Endothelial cell of umbilical vein (primary cell): ENCODE results near the gene CRY2.

Experiments
- CTCF ChIP-seq, 2 donors: IDR thresholded peaks; 1 replicate in 1 of 2; 2 replicates in 1 of 2; pipeline ENCODE4 v1.5.1; 2011; ENCODE audit warnings: low read length in 2 of 2, mild to moderate bottlenecking in 2 of 2, moderate library complexity in 2 of 2, control low read depth in 1 of 2, inconsistent platforms in 1 of 2, low read depth in 1 of 2; ENCODE audit not compliant: insufficient read depth in 1 of 2; ENCODE audit errors: extremely low read depth in 1 of 2
- EZH2 ChIP-seq: IDR thresholded peaks from 2 replicates; pipeline ENCODE4 v1.6.1; 2012; ENCODE audit warnings: borderline replicate concordance, low read depth, mild to moderate bottlenecking, moderate library complexity, low read length, inconsistent platforms; ENCODE audit not compliant: severe bottlenecking
- JUN ChIP-seq: IDR thresholded peaks from 2 replicates; pipeline ENCODE4 v1.6.1; 2011; ENCODE audit warnings: borderline replicate concordance, low read depth; ENCODE audit not compliant: insufficient read length, insufficient read depth
- POLR2A ChIP-seq: IDR thresholded peaks from 2 replicates; pipeline ENCODE4 v1.6.1; 2012; ENCODE audit warnings: low read depth, mild to moderate bottlenecking, control low read depth, low read length
- POLR2AphosphoS5 ChIP-seq: IDR thresholded peaks from 2 replicates; pipeline ENCODE4 v1.6.1; 2012; ENCODE audit warnings: low read depth, mild to moderate bottlenecking, control low read depth, low read length, moderate library complexity; ENCODE audit not compliant: insufficient read depth

GRCh38 chr11:45920531-45921477 is 73.5 kb downstream of the CRY2 start:
- no peak for TF ChIP-seq CTCF (IDR thresholded peaks at IDR 0.05; ENCODE audit: extremely low read depth in 1 of 2, insufficient read depth in 1 of 2, low read depth in 1 of 2, low read length in 2 of 2)
- no peak for TF ChIP-seq EZH2
- no peak for TF ChIP-seq POLR2A
- TF ChIP-seq POLR2AphosphoS5 = no peak
- TF ChIP-seq JUN = no peak
